ENCODE measurements around the gene COL5A2.

DNA sequence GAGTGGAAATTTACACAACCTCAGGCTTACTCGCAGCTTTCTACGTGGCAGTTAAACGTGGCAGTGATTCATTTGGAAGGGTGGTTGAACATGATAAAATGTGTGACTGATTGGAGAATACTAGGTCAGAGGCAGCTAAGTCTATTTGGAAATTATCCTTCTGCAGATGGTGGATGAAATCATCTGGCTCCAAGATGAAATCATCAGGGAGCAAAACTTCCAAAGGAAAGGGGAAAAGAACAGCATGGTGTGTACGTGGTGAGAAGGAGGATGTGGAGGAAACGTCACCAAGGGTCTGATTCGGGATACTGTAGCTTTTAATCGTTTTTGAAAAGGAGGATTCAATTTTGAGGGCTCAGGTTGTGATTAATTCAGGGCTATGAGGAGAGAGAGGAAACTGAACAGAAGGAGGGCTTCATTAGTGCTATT lies 157.5 kb downstream of the COL5A2 start:
- no peak for TF ChIP-seq POLR2A (IDR thresholded peaks at IDR 0.05)
- TF ChIP-seq, protein P1, sequence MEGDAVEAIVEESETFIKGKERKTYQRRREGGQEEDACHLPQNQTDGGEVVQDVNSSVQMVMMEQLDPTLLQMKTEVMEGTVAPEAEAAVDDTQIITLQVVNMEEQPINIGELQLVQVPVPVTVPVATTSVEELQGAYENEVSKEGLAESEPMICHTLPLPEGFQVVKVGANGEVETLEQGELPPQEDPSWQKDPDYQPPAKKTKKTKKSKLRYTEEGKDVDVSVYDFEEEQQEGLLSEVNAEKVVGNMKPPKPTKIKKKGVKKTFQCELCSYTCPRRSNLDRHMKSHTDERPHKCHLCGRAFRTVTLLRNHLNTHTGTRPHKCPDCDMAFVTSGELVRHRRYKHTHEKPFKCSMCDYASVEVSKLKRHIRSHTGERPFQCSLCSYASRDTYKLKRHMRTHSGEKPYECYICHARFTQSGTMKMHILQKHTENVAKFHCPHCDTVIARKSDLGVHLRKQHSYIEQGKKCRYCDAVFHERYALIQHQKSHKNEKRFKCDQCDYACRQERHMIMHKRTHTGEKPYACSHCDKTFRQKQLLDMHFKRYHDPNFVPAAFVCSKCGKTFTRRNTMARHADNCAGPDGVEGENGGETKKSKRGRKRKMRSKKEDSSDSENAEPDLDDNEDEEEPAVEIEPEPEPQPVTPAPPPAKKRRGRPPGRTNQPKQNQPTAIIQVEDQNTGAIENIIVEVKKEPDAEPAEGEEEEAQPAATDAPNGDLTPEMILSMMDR (IDR thresholded peaks at IDR 0.05) = no peak

Data from adrenal gland (tissue), 5 donors.